HG03066 (cell line): Measurements from ENCODE around the gene KIF5A.

Experiments used
- ATAC-seq: cut with Tn5 transposase; IDR thresholded peaks from one replicate; pipeline ENCODE4 v1.9.1; 2021; ENCODE audit warnings: low read depth; ENCODE audit not compliant: unreplicated experiment

Gene KIF5A

DNA sequence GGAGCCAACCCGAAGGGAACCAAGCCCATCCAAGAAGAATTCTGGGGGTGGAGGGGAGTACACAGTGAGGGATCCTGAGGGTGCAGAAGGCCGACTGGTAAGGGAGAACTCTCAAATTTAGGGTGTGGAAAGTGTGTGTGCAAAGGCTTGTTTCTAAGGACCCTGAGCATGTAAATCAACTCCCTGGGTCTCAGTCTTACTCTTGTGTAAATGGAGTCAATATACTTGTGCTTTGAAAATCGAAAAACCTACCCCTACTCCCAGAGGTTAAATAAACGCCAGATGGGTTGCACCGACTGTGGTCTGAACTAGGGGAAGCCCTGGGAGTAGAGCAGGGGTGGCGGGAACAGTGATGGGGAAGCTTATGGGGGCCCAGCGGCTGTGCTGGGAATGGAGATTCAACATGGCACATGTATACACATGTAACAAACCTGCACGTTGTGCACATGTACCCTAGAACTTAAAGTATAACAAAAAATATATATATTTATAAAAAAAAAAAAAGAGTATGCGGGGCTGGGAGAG, 77.1 kb downstream of the KIF5A start:
- ATAC-seq = no peak

DNA sequence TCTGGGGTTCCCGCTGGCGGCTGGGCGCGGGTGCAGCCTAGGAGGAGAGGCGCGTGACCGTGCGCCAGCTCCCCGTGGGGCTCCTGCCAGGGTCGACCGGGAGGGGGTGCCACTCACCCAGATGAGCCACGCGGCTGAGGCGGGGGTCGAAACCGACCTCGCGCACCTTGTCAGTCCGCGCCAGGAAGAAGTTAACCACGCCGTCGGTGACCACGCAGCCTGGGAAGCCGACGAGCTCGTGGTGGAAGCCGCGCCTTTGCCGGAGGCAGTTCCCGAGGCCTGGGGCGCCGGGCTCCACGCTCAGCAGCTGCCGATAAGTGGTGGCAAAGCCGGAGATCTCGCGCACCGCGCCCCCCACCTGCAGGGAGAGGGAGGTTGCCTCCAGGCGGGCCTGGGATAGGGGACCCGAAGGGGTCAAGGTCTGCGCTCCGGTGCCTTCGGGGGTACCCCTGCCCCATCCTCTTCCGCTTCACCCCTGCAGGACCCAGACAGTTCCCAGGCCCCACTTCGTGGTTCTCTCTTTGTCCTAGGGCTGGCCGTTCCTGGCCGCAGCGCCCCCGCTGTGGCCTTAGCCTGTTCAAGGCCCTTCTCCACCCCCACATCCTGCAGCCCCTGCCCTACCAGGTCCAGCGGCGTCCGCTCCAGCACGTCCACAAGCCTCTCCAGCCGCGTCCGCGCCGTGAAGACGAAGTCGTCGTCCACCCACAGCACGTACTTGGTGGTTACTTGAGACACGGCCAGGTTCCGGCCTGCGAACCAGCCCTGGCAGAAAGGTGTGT, 77.8 kb downstream of the KIF5A start:
- ATAC-seq = no peak

DNA sequence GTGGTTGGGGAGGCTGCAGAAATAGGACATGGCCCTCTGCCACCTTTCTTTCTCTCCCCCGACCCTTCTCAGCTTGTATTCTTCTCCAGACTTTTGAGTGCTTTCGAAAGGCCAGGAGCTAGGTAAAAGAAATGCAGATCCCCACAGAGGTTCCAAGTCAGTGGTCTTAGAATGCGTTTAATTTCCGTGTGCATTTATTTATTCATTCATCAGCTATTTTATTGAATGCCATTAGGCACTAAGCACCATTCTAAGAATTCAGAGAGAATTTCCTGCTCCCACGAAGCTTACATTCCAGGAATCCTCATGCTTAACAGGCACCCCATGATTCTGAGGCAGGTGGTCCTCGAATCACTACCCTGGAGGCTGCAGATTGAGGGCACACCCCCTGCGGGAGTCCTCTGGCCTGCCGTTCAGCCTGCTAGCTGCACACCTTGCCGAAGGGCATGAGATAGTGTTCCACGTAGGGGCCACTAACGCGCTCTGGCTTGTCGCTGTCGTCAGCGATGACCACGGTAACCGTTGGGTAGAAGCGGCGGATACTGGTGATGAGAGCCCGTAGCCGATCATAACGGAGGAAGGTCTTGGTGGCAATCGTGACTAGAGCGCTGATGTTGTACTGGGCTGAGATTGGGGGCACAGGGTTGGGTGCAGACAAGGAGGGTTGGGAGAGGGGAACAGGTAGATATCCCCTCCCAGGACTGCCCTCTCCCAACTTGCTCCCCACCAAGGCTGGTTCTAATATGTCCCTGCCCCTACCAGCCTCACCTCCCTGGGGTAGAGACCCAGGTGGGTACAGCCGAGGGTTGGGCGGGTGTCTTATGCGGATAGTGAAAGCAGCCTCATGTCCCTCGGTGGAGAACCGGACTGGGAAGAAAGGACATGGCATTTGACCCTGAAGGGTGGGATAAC, 78.7 kb downstream of the KIF5A start:
- ATAC-seq = no peak

GRCh38 chr12:57629897-57630471, 80.1 kb downstream of the KIF5A start:
- ATAC-seq = no peak

- ATAC-seq = no peak
These were observed 81.1 kb downstream of the KIF5A start for GRCh38 chr12:57630891-57631433.

DNA sequence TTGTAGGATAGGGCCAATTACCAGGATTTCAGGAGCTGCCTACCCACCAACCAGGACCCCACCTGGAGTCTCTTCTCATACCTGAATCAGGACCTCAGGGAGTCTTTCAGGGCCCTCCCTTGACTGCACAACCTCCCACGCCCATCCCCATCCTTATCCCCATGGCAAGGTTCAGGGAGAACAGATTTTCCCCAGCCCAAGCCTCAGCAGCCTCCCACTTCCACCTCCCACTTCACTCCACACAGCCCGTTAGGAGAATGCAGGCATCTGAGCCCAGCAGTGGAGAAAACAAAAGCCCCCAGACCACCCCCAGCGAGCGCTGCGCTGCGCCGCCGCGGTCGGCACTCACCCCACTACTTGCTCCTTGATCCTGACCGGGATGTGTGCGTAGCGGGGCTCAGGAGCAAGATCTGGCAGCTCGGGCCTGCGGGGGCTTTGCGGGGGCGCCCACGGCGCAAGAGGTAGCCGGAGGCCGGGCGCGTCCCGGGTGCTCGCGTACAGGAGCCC, 81.8 kb downstream of the KIF5A start:
- no peak for ATAC-seq

DNA sequence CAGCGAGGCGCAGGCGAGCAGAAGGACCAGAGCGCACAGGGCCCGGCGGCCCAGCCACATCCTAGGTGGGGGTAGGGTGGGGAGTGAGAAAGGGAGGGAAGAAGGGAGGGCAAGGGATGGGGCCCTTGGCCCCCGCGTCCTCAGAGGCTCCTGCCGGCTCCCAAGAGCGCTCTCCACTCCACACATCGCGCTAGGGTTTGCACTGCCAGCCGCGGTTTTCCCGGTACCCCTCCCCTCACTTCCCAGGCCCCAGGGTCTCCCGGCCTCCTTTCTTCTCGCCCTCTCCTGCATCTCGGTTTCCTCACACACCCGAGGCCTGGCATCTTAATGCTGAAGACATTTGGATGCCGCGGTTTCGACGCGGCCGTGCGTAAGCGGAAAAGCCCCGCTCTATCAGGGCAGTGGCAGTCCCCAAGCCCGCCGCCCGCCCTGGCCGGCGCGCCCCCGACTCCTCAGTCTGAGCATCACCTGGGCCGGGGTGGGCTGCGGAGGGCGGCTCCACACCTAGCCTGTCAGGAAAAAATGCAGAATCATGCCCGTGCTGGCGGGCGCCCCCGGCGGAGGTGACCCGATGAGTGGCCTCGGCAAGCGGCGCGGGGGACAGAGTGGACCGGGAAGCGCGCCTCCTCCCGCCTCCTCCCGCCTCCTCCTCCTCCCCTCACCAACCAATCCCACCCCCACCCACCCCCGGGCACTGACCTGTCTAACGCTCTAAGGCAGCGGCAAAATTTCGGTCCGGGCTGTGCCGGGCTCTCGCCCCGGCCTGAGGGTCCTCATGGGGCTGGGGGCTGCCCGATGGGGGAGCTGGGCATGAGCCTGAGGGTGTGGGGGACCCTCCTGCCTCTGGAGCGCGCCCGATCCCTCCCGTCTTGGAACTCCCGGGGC, 82.5 kb downstream of the KIF5A start:
- peak; percentile 10 for ATAC-seq

GRCh38 chr12:57632958-57633840, 83.4 kb downstream of the KIF5A start, which contains the start of gene B4GALNT1:
Gene B4GALNT1, minus strand, starts transcription at chr12:57633201. Its CDS starts 1,069 bp downstream, at chr12:57632132.
- ATAC-seq = peak; percentile 68
